ENCODE measurements around the gene CCDC74B. TPM values are rescaled to one million over a fixed set of nuclear protein-coding genes. Genes with fewer than 3 reads are reported as not detected.
"Not testable (repeated sequence)": the region's sequence is repeated elsewhere in the genome, so short reads cannot be mapped to it uniquely, and the experiment has no call there.

CCDC74B gene
- total RNA-seq, 2 donors from 2014 or later, result 8.7 to 10.4 TPM

- Mint-ChIP-seq H3K36me3 (ENCODE audit: low read depth) (peaks cover 15% of the 10 kb centered on the region), H3K4me1 (no peaks in the 10 kb centered on the region), H3K4me3 (no peak overlapping the region), H3K27me3 (ENCODE audit: insufficient read depth) (no peaks in the 10 kb centered on the region), H3K27ac (peak overlapping the region; percentile 26), H3K9me3 (no peaks in the 10 kb centered on the region)
- no peak for DNase-seq
- TF ChIP-seq CTCF (conservative IDR thresholded peaks at IDR 0.05), result no peak
- Histone ChIP-seq H3K9me3 (ENCODE audit: control insufficient read depth, low read length) (no peaks in the 10 kb centered on the region), H3K27me3 (ENCODE audit: control insufficient read depth, insufficient read depth, low read length, poor library complexity, severe bottlenecking) (no peaks in the 10 kb centered on the region), H3K4me1 (ENCODE audit: control insufficient read depth, insufficient read depth, low read length) (no peaks in the 10 kb centered on the region), H3K36me3 (ENCODE audit: control insufficient read depth, insufficient read depth, low read length) (peaks cover 8% of the 10 kb centered on the region), H3K9ac (ENCODE audit: extremely low read depth, low read length, poor library complexity, severe bottlenecking) (no peak overlapping the region), H3K4me3 (ENCODE audit: low read length) (no peak overlapping the region), H3K27ac (ENCODE audit: low read depth, low read length) (no peak overlapping the region)
- 92 to 94% methylated on average over 13 to 23 of the region's 23 CpGs for WGBS, 2 experiments (ENCODE audit: insufficient coverage in 1 of 2, insufficient read length in 1 of 2)
Measured at GRCh38 chr2:130150181-130151144, 5.6 kb upstream of the CCDC74B start.

DNA sequence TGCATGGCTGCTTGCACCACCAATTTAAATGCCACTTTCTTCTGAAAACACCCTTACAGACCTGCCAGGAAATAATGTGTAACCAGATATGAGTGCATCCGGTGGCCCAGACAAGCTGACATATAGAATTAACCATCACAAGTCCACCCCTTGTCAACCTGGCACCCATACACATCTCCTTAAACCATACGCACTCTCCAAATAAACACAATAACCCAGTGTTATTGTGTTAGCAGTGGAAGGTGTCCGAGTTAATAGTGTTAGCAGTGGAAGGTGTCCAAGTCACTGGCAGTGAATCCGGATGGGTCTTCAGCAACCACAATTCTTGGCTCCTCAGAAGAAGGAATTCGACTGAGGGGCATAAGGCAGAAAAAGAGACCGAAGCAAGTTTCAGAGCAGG lies 3.6 kb upstream of the CCDC74B start:
- H3K27me3 ChIP-seq (ENCODE audit: control insufficient read depth, insufficient read depth, low read length, poor library complexity, severe bottlenecking); H3K36me3 Mint-ChIP-seq (ENCODE audit: low read depth); H3K27ac Mint-ChIP-seq; H3K27me3 Mint-ChIP-seq (ENCODE audit: insufficient read depth); H3K27ac ChIP-seq (ENCODE audit: low read depth, low read length); H3K9ac ChIP-seq (ENCODE audit: extremely low read depth, low read length, poor library complexity, severe bottlenecking); H3K9me3 Mint-ChIP-seq; DNase-seq; H3K36me3 ChIP-seq (ENCODE audit: control insufficient read depth, insufficient read depth, low read length); H3K4me1 ChIP-seq (ENCODE audit: control insufficient read depth, insufficient read depth, low read length); H3K4me3 Mint-ChIP-seq; H3K4me1 Mint-ChIP-seq; H3K9me3 ChIP-seq (ENCODE audit: control insufficient read depth, low read length); H3K4me3 ChIP-seq (ENCODE audit: low read length): not testable (repeated sequence)
- 86 to 94% methylated on average over 2 to 4 of the region's 6 CpGs for WGBS, 2 experiments (ENCODE audit: insufficient coverage in 1 of 2, insufficient read length in 1 of 2)

DNA sequence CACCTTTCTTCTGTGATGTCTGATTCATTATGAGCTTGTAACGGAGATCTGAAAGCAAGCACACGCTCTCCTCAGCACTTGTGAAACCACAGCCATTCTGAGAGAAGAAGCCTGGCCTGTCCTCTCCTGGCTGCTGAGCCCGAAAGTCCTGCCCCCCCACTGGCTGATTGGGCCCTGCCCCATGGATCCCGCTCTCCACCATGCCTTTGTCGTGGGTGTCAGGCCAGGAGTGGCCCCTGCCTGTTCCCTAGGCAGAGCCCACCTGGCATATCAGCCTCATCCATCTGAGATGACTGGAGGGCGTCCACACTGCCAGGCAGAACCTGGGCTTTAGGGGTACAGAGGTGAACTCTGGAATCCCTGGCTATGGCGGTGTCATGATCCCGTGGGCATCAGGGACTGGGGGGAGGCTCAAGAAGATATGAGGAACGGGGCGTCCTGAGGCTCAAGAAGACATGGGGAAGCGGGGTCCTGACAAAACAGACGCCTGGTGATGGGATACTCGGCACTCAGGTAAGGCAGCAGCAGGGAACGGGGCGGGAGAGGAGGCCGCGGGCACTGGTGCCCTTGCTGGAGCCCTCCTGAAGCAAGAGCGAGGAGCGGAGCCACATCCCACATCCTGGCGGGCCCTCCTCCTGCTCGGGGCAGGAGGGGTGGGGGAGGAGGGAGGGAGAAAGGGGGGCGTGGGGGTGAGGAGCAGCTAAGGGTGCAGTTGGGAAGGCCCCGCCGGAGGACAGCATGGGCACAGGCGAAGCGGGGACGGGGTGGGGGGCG lies 1.5 kb downstream of the CCDC74B start:
- not testable (repeated sequence) for H3K9me3 Mint-ChIP-seq; H3K27ac Mint-ChIP-seq; H3K27me3 ChIP-seq (ENCODE audit: control insufficient read depth, insufficient read depth, low read length, poor library complexity, severe bottlenecking); H3K4me1 Mint-ChIP-seq; H3K9me3 ChIP-seq (ENCODE audit: control insufficient read depth, low read length); H3K4me3 ChIP-seq (ENCODE audit: low read length); H3K9ac ChIP-seq (ENCODE audit: extremely low read depth, low read length, poor library complexity, severe bottlenecking); H3K36me3 ChIP-seq (ENCODE audit: control insufficient read depth, insufficient read depth, low read length); H3K4me1 ChIP-seq (ENCODE audit: control insufficient read depth, insufficient read depth, low read length); H3K27ac ChIP-seq (ENCODE audit: low read depth, low read length); H3K36me3 Mint-ChIP-seq (ENCODE audit: low read depth)
- Mint-ChIP-seq H3K27me3 (ENCODE audit: insufficient read depth) (peaks cover 14% of the 10 kb centered on the region), H3K4me3 (peak overlapping the region; percentile 66)
- 65 to 68% methylated on average over 8 to 17 of the region's 28 CpGs for WGBS, 2 experiments (ENCODE audit: insufficient coverage in 1 of 2, insufficient read length in 1 of 2)
- DNase-seq, result peak; percentile 72

DNA sequence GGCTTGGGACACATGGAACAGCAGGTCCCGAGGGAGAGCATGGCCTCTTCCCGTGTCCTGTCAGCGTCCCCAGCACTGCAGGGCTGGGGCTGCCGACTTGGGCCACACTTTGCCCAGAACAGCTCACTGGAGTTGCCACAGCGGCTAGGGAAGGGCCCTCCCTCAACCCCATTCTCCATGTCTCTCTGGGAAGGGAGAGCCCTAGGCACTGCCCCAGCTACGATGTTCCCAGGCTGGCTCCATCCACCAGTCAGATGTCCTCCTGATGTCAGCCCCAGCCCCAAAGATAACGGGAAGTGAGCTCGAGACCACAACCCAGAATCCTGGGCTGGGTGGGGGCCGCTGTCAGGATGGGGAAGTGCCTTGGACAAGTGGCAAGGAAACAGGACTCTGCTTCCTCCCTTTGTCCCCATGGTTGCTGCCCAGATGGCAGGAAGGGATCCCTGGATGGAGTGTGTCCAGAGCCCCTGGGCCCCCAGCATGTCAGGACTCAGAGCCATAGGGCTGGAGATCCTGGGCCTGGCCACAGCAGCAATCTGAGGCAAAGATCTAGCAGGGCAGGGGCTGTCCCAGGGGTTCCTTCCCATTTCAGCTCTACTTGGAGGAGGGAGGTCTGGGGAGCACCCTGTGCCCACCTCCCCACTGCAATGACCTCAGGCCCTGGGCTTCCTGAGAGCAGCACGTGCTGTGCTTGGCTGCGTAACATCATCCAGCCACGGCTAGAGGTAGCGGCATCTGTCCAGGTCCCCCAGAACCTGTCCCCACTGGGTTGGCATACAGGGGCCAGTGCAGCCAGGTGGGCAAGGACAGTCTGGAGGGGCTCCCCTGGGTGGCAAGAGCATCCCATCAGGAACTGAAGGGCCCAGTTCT lies 2.3 kb downstream of the CCDC74B start:
- peak overlapping the region; percentile 66 for H3K4me3 Mint-ChIP-seq
- WGBS, 2 experiments (ENCODE audit: insufficient coverage in 1 of 2, insufficient read length in 1 of 2), result 90 to 100% methylated on average over 1 to 13 of the region's 13 CpGs

DNA sequence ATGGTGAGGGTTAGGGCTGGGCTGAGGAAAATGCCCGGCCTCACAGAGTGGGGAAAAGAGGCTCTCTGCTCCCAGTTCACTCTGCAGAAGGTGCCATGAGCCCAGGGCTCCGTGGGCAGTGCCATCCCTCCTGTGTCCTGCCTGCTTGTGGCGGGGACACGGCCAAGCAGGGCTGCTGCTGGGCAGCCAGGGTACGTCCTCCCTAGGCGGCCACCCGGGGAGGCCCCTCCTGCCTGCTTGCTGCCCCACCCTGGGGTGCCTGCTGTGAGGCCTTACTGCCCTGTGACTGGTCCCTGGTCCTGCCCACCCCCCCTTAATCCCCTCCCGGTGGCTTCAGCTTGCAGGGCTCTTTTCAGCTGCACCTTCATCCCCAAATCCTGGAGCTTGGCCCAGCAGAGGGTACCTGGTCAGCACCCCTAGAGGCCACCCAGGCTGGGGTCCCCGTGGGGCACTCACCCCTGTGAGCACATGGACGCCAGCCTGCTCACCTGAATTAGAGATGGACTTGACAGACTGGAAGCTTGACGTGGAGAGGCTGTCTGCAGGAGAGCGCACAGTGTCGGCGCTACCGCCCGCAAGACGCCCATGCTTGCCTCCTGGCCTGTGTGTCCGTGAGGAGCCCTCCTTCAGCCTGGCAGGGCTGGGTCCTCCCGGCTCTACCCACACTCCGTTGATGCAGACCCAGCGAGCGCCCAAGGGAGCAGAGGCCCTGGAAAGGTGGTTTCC lies 3.1 kb downstream of the CCDC74B start:
- H3K27ac Mint-ChIP-seq; H3K4me3 ChIP-seq (ENCODE audit: low read length); H3K4me1 Mint-ChIP-seq; H3K36me3 Mint-ChIP-seq (ENCODE audit: low read depth); H3K9me3 Mint-ChIP-seq; H3K9me3 ChIP-seq (ENCODE audit: control insufficient read depth, low read length); H3K27ac ChIP-seq (ENCODE audit: low read depth, low read length); H3K4me1 ChIP-seq (ENCODE audit: control insufficient read depth, insufficient read depth, low read length); H3K36me3 ChIP-seq (ENCODE audit: control insufficient read depth, insufficient read depth, low read length); H3K9ac ChIP-seq (ENCODE audit: extremely low read depth, low read length, poor library complexity, severe bottlenecking); H3K27me3 ChIP-seq (ENCODE audit: control insufficient read depth, insufficient read depth, low read length, poor library complexity, severe bottlenecking); H3K4me3 Mint-ChIP-seq: not testable (repeated sequence)
- H3K27me3 Mint-ChIP-seq (ENCODE audit: insufficient read depth), result peaks cover 14% of the 10 kb centered on the region
- WGBS, 2 experiments (ENCODE audit: insufficient coverage in 1 of 2, insufficient read length in 1 of 2), result 88 to 90% methylated on average over 2 to 13 of the region's 22 CpGs
- peak; percentile 26 for DNase-seq

More for the DNA sequence above, 2.3 kb downstream of the CCDC74B start:
- not testable (repeated sequence) for H3K27ac ChIP-seq (ENCODE audit: low read depth, low read length); H3K4me3 ChIP-seq (ENCODE audit: low read length); H3K4me1 ChIP-seq (ENCODE audit: control insufficient read depth, insufficient read depth, low read length); H3K36me3 ChIP-seq (ENCODE audit: control insufficient read depth, insufficient read depth, low read length); H3K27me3 ChIP-seq (ENCODE audit: control insufficient read depth, insufficient read depth, low read length, poor library complexity, severe bottlenecking); H3K4me1 Mint-ChIP-seq; H3K9ac ChIP-seq (ENCODE audit: extremely low read depth, low read length, poor library complexity, severe bottlenecking); H3K27ac Mint-ChIP-seq; H3K9me3 Mint-ChIP-seq; H3K36me3 Mint-ChIP-seq (ENCODE audit: low read depth); H3K9me3 ChIP-seq (ENCODE audit: control insufficient read depth, low read length)
- H3K27me3 Mint-ChIP-seq (ENCODE audit: insufficient read depth), result peaks cover 14% of the 10 kb centered on the region
- peak; percentile 33 for DNase-seq

Measured in endodermal cell (in vitro differentiated cells).